ENCODE data around the gene WSB1. TPM values are rescaled to one million over a fixed set of nuclear protein-coding genes. Genes with fewer than 3 reads are reported as not detected.
"Not testable (repeated sequence)": the region's sequence is repeated elsewhere in the genome, so short reads cannot be mapped to it uniquely, and the experiment has no call there.

Gene WSB1
- total RNA-seq, 1 experiment from 2014 or later, result 160 TPM

DNA sequence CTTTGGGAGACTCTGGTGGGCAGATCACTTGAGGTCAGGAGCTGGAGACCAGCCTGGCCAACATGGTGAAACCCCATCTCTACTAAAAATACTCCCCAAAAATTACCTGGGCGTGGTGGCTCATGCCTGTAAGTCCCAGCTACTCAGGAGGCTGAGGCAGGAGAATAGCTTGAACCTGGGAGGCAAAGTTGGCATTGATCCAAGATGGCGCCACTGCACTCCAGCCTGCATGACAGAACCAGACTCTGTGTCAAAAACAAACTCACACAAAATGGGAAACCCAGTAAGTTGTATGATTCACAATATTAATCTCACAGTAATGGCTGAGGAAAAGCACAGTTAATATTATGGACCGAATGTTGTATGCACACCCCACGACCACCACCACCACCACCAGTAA is 24.3 kb downstream of the WSB1 start:
- no peak for DNase-seq
- H3K9me3 ChIP-seq (replicated peaks), result no peaks in the 10 kb centered on the region
- no peak overlapping the region for H3K4me3 ChIP-seq
- peaks cover 18% of the 10 kb centered on the region for H3K4me1 ChIP-seq
- peaks cover 54% of the 10 kb centered on the region for H3K36me3 ChIP-seq
- no peaks in the 10 kb centered on the region for H3K27me3 ChIP-seq
- H3K27ac ChIP-seq, result no peak overlapping the region

DNA sequence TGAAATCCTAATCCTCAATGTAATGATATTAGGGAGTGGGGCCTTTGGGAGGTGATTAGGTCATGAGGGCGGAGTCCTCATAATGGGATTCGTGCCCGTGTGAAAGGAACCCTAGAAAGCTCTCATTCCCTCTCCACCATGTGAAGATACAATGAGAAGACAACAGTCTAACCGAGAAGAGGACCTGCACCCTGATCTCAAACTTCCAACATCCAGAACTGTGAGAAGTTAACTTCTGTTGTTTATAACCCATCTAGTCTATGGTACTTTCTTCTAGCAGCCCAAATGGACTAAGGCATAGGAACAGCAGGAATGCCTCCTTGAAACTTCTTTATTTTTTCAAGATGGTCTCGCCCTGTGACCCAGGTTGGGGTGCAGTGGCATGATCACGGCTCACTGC is 24.7 kb downstream of the WSB1 start:
- no peak overlapping the region for H3K4me3 ChIP-seq
- peaks cover 22% of the 10 kb centered on the region for H3K4me1 ChIP-seq
- DNase-seq, result no peak
- no peak overlapping the region for H3K27ac ChIP-seq
- H3K36me3 ChIP-seq, result peaks cover 50% of the 10 kb centered on the region
- H3K9me3 ChIP-seq (replicated peaks), result no peaks in the 10 kb centered on the region
- no peaks in the 10 kb centered on the region for H3K27me3 ChIP-seq

DNA sequence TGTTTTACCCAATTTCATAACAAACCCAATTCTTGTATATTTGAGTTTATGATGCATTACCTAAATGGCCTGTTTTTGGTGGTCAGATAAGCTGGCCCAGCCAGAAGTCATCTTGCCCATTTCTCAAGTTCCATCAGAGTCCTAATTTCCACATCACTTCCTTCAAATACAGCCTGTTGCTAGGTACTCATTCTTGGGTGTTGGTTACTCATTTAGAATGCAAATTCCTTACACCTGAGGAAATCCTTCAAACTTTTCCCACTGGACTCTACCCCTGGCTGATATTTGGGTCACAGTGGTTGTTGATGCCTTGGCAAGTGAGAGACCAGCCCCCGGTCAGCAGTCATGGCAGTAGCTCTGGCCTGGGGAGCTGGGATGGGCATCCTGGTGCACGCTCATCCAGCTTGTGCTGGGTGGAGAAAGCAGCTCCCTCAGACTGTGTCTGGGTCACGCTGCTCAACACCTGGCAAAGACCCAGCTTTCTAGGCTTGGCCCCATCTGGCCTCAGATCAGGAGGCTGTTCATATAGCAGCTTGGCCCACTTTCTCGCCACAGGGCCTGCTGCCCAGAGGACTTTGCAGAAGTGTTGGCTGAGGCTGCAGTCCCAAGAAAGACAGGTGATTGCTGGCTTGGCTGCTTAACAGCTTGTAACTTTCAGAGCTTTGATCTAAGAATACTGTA is 25.8 kb downstream of the WSB1 start:
- Histone ChIP-seq H3K27me3 (no peaks in the 10 kb centered on the region), H3K36me3 (peaks cover 40% of the 10 kb centered on the region), H3K4me3 (no peak overlapping the region), H3K9me3 (replicated peaks) (no peaks in the 10 kb centered on the region), H3K4me1 (peaks cover 22% of the 10 kb centered on the region), H3K27ac (peak overlapping the region; percentile 22)
- peak; percentile 71 to 85 for DNase-seq

DNA sequence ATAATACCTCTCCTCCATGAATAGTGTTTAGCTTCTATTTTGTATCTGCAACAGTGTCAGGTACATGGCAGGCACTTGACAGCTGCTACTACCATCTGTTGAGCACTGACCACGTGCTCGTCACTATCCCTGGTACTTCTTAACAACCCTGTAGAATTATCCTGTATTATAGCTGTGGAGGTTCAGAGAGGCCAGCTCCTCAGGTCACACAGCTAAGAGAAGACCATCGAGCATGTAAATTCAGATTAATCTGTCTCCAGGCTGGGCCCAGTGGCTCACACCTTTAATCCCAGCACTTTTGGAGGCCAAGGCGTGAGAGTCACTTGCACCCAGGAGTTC is 26.3 kb downstream of the WSB1 start:
- Histone ChIP-seq H3K27me3 (no peaks in the 10 kb centered on the region), H3K27ac (peak overlapping the region; percentile 22), H3K9me3 (replicated peaks) (no peaks in the 10 kb centered on the region), H3K36me3 (peaks cover 34% of the 10 kb centered on the region), H3K4me3 (no peak overlapping the region), H3K4me1 (peaks cover 22% of the 10 kb centered on the region)
- DNase-seq, result peak in 1 of 2 experiments; percentile 43

DNA sequence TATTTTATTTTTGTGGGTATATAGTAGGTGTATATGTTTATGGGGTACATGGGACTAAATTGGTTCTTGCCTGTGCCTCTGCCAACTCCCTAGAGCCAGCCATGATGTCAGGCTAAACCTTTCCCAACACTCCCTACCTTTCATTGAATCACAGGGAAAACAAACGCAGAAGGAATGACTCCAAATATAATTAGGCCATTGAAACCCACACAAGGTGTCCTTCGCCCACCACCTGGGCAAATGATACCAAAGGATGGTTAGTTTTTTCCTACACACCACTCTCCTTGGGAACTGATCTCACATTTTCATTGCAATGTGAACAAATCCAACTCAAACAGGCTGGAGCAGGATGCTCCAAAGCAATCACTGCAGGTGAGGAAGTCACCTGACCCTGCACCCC is 27.5 kb downstream of the WSB1 start:
- no peaks in the 10 kb centered on the region for H3K9me3 ChIP-seq (replicated peaks)
- no peak overlapping the region for H3K4me3 ChIP-seq
- peaks cover 22% of the 10 kb centered on the region for H3K4me1 ChIP-seq
- no peaks in the 10 kb centered on the region for H3K27me3 ChIP-seq
- DNase-seq, result no peak
- H3K36me3 ChIP-seq, result peaks cover 23% of the 10 kb centered on the region
- no peak overlapping the region for H3K27ac ChIP-seq

DNA sequence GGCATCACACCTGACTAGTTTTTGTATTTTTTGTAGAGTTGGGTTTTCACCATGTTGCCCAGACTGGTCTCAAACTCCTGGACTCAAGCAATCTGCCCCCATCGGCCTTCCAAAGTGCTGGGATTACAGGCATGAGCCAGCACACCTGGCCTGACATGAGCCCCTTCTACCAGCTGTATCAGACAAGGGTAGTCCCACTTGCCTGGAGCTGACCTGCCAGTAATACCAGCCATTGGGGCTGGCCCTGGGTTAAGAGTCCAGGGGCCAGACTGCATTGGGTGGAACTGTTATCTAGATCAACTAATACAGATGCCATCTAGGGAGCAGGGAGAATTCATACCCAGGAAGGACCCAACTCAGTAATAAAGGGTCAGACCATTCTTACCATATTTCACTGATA is 28.1 kb downstream of the WSB1 start:
- DNase-seq, result no peak

DNA sequence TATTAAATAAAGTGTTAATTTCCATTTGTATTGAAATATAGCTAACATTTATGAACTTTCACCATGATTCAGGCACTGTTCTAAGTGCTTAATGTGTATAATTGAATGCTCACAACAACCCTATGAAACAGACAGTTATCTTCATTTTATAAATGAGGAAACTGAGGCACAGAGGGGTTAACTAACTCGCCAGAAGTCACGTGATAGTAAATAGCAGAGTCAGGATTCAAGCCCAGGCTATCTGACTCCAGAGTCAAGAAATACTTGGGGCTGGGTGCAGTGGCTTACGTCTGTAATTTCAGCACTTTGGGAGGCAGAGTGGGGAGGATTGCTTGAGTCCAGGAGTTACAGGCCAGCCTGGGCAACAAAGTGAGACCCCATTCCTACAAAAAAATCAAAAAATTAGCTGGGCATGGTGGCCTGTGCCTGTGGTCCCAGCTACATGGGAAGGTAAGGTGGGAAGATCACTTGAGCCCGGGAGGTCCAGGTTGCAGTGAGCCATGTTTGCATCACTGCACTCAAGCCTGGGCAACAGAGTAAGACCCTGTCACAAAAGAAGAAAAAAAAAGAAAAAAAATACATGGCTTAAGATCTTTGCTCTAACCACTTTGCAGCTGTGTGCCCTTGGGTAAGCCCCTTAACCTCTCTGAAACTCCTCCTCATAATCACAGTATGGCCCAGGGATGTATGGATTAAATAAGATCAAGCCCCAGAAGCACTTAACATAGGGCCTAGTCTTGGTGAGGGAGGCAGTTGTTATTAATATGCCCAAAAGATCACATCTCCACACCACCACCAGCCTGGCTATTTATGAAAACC is 29.0 kb downstream of the WSB1 start:
- Histone ChIP-seq H3K36me3 (peaks cover 14% of the 10 kb centered on the region), H3K27me3 (no peaks in the 10 kb centered on the region), H3K4me3 (no peak overlapping the region), H3K27ac (no peak overlapping the region), H3K4me1 (peaks cover 22% of the 10 kb centered on the region), H3K9me3 (replicated peaks) (no peaks in the 10 kb centered on the region)
- no peak for DNase-seq

More for the DNA sequence above, 28.1 kb downstream of the WSB1 start:
- no peaks in the 10 kb centered on the region for H3K9me3 ChIP-seq (replicated peaks)
- no peak overlapping the region for H3K4me3 ChIP-seq
- H3K27me3 ChIP-seq, result no peaks in the 10 kb centered on the region
- H3K36me3 ChIP-seq, result peaks cover 16% of the 10 kb centered on the region
- peaks cover 22% of the 10 kb centered on the region for H3K4me1 ChIP-seq
- no peak overlapping the region for H3K27ac ChIP-seq

DNA sequence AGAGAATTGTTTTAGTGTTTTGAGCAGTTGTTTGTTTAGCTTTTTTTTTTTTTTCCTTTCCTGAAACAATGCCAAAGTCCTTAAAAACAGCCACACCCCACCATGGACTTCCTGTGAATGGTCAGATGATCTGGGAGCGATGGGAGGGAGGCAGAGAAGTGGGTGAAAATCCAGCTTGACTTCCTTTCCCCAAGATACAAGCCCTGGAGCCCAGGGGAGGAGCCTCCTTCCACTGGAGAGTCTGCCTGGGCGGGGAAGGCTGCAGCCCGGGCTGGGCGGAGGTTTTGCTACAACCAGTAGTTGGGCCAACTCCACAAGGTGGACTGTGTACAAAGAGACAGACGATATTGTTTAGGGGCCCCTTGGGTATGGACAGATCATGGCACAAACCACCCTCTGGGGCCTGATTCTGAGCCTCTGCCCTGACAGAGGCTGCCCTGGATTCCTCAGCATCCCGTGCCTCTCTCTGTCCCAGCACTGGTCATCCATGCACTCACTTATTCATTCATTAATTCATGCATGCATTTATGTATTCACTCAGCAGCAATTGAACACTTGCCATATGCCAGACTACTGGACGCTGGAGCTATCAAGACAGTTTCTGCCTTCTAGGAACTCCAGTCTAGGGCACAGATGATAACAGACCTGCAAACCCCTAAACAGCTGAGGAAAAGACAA is 29.8 kb downstream of the WSB1 start:
- Histone ChIP-seq H3K36me3 (peaks cover 6% of the 10 kb centered on the region), H3K9me3 (replicated peaks) (no peaks in the 10 kb centered on the region), H3K4me1 (peaks cover 22% of the 10 kb centered on the region), H3K4me3 (no peak overlapping the region), H3K27ac (no peak overlapping the region), H3K27me3 (no peaks in the 10 kb centered on the region)
- DNase-seq, result peak; percentile 44 to 62

DNA sequence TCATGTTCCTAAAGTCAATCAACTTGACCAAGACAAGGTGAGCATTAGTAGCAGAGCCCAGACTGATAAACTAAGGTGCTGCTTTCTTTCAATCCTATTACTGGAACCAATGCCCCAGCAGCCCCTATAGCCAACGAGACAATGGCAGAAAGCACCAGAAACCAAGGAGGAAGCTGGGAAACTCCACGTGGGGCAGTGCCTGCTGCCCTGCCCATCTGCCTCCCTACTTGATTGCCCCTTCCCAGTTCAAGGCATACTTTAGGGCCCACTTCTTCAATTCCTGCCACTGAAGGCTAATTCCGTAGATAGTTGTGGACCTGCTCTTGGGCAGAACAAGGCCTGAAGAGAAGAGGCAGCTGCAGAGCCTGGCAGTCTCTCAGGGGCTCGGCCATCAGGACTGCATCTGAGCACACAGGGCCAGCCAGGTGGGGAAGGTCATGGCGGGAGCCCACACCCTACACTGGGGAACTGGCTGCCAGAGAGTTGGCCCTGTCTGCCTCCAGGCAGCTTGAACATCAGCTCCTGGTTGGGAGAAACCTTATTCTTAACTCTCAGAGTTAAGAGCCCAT is 30.9 kb downstream of the WSB1 start:
- Histone ChIP-seq H3K4me1 (peaks cover 12% of the 10 kb centered on the region), H3K27me3 (no peaks in the 10 kb centered on the region), H3K36me3 (no peaks in the 10 kb centered on the region), H3K9me3 (replicated peaks) (no peaks in the 10 kb centered on the region), H3K27ac (no peak overlapping the region), H3K4me3 (no peak overlapping the region)
- DNase-seq, result no peak

DNA sequence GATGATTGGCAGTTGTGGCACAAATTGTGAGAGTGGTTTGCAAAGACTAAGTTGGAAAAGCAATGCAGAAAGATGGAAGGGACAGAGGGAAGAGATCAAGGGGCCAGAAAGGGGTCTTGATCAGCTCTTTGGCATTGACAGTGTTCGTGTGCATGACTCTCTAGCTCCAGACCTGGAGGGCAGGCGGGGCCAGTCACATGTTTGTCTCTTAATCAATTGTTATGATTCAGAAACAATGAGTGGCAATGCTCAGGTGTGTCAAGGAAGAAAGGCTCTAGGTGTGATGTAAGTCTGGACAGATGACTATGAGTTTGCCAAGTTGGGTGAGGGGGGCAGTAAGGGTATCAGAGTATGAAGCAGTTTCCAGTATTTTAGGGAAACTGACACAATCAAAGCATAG is 32.1 kb downstream of the WSB1 start:
- Histone ChIP-seq H3K4me3 (no peak overlapping the region), H3K36me3 (no peaks in the 10 kb centered on the region), H3K27ac (no peak overlapping the region), H3K9me3 (replicated peaks) (no peaks in the 10 kb centered on the region), H3K27me3 (no peaks in the 10 kb centered on the region), H3K4me1 (peaks cover 6% of the 10 kb centered on the region)
- no peak for DNase-seq

DNA sequence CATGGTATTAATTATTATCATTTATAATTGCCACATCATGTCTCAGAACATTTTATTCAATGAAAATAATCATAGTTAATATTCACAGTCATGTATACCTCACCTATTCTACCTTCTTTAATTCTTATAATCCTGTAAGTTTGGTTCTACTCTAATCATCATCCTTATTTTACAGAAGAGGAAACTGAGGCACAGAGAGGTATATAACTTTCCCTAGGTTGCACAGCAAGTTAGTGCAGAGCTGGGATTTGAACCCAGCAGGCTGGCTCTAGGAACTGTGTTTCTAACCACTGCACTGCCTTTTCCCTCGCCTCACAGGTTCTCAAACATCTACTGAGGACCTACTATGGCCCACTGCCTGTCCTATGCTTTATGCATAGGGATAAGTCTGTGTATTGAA is 32.7 kb downstream of the WSB1 start:
- H3K36me3 ChIP-seq, result no peaks in the 10 kb centered on the region
- no peaks in the 10 kb centered on the region for H3K27me3 ChIP-seq
- no peak overlapping the region for H3K4me3 ChIP-seq

DNA sequence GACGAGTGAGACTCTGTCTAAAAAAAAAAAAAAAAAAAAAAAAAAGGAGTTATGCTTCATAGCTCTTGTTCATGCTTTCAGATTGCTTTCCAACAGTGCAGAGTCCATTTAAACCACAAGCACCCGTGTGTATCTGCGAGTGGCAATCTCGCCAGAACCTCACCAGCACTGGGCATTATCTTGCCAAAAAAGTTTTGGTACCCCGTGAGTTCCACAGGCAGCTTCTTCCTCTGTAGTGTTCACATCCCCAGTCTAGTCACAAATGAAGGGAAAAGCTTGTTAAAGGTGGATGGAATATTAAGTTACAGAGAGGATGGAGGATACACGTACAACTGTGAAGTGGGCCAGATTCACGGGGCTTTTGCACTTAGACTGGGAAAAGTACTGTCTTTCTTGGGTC is 33.5 kb downstream of the WSB1 start:
- Histone ChIP-seq H3K4me1 (peaks cover 16% of the 10 kb centered on the region), H3K27me3 (no peaks in the 10 kb centered on the region), H3K4me3 (no peak overlapping the region), H3K36me3 (no peaks in the 10 kb centered on the region), H3K9me3 (replicated peaks) (no peaks in the 10 kb centered on the region), H3K27ac (no peak overlapping the region)
- no peak for DNase-seq

More for the DNA sequence above, 32.7 kb downstream of the WSB1 start:
- Histone ChIP-seq H3K27ac (no peak overlapping the region), H3K9me3 (replicated peaks) (no peaks in the 10 kb centered on the region), H3K4me1 (peaks cover 11% of the 10 kb centered on the region)
- DNase-seq, result no peak

DNA sequence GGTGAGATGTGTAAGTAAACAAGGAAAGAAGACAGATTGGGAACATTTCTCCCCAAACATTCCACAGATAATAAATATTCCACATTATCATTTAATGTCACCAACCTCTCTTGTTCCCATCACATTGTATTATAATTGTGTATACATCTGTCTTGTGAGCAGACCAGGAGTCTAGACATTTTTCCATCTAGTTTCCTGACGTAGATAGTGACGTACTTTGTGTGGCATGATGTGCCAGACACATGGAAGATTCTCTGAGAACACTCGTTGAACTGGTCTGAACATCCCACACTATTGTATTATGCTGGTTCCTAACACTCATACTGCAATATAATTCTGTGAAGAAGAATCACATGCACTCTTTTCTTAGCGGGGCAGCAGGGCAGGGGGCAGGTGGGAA is 34.0 kb downstream of the WSB1 start:
- H3K9me3 ChIP-seq (replicated peaks), result no peaks in the 10 kb centered on the region
- no peak for DNase-seq
- no peak overlapping the region for H3K4me3 ChIP-seq
- H3K27ac ChIP-seq, result no peak overlapping the region
- H3K27me3 ChIP-seq, result no peaks in the 10 kb centered on the region
- H3K36me3 ChIP-seq, result no peaks in the 10 kb centered on the region
- peaks cover 16% of the 10 kb centered on the region for H3K4me1 ChIP-seq

DNA sequence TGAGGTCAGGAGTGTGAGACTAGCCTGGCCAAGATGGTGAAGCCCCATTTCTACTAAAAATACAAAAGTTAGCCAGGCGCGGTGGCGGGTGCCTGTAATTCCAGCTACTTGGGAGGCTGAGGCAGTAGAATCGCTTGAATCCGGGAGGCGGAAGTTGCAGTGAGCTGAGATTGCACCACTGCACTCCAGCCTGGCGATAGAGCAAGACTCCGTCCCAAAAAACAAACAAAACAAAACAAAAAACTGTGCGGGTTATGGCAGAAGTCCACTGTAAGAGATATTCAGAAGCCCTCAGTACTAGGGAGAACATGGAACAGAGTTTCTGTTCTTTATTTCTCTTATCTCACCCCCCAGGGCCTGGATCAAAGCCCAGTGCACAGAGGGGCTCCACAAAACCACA is 34.8 kb downstream of the WSB1 start:
- not testable (repeated sequence) for H3K9me3 ChIP-seq (replicated peaks); H3K27me3 ChIP-seq; H3K4me3 ChIP-seq; H3K27ac ChIP-seq; DNase-seq; H3K36me3 ChIP-seq
- H3K4me1 ChIP-seq, result peaks cover 10% of the 10 kb centered on the region

Data from SJCRH30 (cell line).